ENCODE measurements around the gene LSM10.

Gene LSM10

DNA sequence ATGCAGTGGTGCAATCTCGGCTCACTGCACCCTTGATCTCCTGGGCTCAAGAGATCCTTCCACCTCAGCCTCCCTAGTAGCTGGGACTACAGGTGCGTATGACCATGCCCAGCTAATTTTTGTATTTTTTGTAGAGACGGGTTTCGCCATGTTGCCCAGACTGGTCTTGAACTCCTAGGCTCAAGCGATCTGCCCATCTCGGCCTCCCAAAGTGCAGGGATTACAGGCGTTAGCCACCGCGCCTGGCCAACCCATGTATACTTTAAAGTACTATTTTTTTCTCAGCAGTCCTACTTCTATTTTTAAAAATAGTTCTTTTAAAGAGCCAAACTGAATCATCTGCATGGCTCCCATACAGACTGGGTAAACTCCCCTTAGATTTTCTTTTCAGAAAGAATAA is 15.5 kb downstream of the LSM10 start:
- DNase-seq: no peak

DNA sequence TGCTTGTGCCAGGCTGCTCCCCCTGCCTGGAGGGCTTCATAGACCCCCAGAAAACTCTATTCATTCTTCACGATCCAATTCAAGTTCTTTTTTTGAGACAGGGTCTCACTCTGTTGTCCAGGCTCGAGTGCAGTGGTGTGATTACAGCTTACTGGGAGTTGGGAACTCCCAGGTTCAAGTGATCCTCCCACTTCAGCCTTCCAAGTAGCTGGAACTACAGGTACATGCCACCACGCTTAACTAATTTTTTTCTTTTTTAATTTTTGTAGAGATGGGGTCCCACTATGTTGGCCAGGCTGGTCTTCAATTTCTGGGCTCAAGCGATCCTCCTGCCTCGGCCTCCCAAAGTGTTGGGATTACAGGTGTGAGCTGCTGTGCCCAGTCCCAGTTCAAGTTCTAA is 16.3 kb downstream of the LSM10 start:
- DNase-seq: no peak

DNA sequence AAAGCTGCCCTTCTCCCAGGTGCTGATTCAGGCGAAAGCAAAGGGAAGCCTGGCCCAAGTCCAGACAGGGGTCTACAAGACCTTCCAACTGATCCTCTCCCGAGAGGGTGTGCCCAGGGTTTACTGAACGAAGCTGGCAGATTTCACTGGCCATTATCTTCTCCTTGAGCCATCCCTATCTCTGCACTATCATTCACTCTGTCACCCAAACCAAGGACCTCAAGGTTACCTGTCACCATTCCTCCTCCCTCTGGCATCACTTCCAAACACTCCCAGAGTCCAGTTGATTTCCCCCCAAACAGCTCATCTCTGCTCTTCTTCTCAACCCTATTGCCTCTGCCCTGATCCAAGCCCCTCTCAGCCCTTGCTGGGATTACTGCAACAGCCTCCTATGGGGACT is 16.9 kb downstream of the LSM10 start:
- DNase-seq: no peak

DNA sequence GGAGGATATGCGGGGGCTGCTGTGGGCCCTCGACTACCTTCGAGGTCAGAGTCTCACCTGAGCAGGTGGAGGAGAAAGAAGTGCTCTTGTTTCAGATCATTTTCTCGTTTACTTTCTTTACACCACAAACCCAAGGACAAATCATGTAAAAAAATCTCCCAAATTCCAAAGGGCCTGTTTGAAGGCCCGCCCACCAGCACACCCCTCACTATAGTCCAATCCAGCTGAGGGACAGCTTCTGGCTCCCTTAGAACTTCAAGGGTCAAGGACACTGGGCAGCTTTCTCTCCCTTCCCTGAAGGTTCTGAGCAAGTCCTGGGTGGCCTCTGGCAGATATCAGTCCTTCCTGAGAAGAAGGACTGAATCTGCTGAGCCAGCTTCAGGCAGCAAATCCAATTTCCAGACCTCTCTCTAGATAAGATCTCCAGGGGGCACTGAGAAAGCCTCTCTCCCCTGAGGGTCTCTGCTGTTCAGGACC is 17.5 kb downstream of the LSM10 start:
- no peak for DNase-seq

DNA sequence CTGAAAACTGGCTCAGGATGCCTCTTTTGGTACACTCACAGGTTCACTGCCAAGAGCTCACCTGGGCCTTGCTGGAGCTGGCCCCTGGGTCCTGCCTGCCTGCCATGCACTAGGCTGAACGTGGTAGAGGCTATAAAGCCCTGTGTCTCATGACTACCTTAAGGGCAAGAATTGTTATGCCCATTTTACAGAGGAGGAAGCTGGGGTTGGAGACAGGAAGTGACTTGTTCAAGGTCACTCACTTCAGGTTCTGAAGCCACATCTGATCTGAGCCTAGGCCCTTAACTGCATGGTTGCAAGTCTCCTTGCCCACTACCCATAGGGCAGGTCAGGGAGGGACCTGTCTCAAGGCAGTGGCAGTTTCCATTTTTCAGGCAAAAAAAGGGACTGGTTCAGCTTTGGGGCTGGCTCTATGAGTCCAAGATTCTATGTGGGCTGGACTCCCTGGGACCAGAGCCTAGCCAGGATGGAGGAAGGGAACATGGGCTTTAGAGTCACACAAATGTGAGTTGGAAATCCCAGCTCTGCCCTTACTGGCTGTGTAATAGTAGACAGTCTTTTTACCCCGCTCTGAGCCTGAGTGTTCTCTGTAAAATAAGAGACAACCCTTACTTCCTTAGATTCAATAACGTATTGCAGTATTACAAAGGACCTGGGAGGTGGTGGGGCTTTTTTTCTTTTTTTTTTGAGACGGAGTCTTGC is 19.8 kb downstream of the LSM10 start:
- DNase-seq: no peak

DNA sequence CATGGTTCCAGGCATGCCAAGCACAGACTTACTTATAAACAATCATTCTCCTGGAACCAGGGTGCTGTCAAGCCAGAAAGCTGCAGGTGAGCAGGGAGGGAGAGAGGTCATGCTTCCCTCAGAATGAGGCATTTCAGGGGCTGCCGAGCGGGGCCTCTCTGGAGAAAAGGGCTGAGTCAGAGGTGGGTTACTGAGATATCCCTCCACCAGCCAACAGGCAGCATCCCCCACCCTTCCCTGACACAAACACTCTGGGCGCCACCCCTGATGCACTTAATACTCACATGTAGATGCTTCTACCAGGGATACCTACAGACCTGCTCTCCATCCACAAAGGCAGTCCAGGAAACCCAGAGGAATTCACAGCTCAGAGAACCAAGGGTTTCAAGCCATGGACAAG is 25.1 kb downstream of the LSM10 start:
- peak; percentile 53 for DNase-seq

DNA sequence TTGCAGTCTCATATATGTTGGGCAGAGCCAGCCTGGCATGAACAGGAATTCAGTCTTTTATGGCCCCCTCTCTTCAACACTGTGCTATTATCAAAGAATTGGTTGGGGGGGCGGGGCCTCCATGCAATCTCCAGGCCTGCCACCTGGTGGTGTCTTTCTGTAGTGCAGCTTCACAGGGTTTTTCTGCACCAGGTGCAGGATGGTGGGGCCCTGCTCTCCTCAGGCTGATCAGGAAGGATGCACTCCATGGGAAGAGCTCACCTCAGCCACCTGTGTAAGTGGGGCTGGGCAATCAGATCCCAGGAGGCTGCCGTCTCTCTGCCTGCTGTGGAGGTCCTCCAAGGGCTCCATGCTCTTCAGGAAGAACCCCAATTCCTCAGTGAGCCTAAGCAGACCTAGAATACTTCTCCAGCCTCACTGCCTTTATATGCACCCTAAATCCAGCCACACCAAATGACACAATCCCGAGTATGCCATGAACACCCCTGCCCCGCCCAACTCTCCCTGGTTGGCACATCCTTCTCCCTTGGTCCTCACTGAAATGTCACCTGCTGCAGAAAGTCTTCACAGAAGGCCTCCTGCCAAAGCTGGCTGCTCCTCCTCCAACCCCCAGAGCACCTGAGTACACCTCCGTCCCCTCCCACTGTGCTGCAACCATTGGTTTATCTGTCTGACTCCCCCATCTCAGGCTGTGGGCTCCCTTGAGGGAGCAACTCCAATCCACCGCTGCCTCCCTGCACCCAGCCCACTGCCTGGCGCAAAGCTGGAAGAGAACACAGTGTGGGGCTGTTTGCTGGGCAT is 28.4 kb downstream of the LSM10 start:
- peak; percentile 83 for DNase-seq

DNA sequence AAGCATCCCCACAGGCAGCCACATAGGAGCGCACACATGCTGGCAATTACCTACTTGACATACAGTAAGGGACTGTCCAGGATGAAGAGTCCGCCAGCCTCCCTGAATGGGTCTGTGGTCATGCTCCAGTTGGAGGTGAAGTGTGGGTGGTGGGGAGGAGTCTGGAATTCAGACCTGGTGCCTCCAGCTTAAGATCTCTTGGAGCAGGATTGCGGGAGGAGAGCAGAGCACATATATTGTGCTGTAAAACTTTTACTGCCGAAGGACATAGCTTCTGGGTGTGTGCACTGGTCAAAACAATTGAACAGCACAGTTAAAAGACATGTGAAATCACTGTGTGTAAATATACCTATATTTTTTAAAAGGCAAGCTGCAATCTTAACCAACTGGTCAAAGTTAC is 29.9 kb downstream of the LSM10 start:
- no peak for DNase-seq

DNA sequence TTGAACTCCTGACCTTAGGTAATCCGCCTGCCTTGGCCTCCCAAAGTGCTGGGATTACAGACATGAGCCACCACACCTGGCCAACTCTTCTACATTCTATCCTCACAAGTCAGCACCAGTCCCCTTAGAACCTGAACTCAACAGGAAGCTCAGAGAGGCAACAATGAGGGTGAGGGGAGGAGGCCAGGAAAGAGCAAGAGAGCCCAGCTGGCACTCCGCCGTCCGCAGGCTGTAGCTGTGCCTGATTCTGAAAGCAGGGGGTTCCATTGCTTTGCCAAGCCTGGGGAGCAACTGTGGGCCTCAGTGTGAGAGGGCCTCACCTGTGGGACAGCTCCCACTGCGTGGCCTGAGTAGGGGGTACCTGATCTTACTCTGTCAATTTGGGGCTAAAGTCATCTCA is 30.6 kb downstream of the LSM10 start:
- DNase-seq: no peak

DNA sequence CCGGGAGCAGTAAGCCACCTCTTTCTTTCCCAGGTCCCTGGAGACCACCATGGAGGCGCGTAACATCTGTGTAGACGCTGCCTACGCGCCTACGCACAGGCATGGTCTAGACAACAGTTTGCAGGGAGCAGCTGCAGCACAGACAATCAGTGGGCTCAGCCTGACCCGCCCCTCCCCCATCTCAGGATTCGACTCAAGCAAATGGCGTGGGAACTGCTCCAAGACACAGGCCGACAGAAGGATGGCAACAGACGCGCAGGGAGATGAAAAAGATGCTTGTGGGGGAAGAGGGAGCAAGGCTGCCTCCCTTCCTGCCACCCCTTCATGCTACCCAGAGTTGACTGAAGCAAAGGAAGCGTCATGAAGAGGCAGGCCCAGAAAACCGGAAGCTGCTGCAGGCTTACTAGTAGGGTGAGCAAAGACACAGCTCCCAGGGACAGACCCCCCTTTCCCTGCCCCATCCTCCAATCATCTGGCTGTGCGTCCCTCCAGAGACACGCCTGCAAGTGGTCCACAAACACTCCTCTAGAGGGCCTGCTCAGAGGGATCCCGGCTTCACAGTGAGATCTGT is 31.5 kb downstream of the LSM10 start:
- no peak for DNase-seq

DNA sequence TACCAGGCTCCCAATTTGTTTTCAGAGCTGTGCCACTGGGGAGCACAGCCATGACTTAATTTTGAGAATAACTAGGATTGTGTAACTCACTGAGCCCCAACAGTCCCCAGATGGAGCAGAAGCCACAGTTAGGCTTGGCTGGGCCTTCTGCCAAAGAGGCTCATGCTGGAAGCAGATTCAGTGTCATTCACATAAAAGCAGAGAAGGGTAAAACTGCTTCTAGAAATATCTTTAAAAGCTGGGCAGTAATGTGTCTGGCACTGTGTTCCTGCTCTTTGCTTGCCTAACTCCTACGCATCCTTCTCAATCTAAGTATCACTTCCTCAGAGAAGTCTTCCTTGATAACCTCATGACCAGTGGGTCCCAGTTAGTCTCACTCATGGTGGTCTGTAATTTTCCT is 32.3 kb downstream of the LSM10 start:
- DNase-seq: no peak

DNA sequence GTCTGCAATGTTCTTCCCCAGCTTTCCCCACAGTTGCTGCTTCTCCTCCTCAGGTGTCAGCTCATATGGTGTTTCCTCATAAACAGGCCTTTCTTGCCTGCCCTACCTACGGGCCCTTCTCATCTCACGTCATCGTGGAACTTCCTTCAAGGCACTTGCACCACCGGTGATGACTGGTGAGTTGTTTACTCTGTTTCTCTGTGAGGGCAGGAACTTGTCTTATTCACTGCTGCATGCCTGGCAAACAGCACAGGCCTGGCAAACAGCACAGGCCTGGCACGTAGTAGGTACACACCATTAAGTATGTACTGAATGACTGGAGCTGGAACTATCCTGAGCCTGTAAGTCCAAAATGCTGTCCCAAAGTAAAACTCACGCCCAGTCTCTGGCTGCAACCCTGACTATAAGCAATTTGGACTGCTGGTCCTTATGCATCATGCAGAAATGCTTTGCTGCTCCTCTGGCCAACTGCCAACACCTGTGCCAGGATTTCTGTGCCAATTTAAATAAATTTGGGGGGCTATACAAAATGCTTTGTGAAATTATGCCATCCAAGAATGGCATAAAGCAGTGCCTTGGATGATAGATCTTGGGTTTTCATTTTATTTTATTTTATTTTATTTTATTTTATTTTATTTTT is 37.7 kb downstream of the LSM10 start:
- DNase-seq: no peak

DNA sequence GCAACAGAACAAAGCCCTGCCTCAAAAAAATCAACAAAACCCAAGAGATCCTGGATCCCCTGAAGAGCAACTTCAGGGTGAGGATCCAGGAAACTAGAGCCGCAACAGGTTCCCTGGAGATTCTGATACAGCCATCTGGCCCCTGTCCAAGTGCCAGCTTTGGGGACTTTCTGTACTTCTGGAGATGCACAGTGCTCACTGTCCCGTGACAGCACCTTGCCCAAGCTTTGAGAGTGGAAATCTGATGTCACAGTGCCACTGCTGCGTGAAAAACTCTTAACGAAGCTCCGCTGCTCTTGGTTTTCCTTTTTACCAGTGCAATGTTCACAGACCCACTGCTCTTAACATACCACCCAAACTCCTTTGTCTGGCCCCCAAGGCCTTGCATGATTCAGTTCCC is 38.3 kb downstream of the LSM10 start:
- no peak for DNase-seq

DNA sequence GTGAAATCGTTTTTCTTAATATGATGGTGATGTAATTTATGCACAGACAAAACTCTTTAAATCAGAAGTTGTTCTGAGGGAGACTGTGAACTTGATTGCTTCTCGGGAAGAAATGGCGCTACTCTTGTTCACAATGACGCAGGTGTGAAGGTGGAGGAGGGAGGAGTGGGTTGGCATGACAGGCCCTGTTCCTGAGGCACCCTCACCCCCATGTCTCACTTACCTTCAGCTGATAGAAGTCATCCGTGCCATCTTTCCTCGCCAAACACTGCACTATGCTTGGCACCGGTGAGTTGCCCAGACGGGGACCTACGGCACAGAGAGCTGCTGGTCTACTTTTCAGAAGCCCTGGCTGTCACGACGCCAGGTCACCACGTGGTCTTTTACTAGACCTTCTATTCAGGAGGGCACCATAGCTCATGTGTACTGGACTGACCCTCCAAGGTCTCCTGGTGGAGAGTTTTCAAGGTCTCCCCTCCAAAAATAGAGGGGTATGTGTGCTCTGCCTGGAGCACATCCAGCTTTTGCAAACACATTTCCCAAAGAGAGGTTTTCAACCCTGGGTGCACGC is 39.1 kb downstream of the LSM10 start:
- no peak for DNase-seq

DNA sequence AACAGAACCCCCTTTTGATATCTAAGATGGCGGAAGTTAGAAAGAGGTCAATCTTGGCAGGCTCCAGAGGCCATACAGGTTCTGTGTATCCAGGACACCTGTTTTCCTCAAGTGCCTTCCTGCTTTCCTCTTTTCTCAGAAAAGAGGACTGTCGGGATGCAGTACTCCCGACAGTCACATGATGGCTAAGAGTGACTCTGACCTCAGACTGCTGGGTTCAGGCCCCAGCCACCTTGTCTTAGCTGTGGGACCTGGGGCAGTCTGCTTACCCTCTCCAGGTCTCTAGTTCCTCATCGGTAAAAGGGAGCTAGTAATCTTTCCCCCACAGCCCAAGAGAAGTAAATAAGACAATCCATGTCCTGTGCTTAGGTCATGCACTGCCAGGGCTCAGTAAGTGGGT is 41.9 kb downstream of the LSM10 start:
- DNase-seq: no peak

DNA sequence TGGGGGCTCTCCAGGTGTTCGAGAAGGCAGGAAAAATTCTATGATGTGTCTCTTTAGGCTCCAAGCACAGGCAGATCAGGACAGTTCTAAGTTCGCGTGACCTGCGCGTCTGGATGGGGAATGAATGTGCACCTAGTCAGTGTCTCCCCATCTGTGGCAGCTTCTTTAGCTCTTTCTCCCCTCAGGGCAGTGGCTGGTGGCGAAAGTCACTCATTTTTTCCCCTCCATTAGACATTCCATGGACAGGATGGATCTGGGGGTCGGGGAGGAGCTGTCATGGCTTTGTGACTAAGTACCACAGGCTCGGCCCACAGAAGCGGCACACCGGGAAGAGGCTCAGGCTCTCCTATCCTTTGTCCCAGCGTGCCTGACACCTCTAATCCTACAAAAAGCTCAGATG is 43.2 kb downstream of the LSM10 start:
- DNase-seq: no peak

DNA sequence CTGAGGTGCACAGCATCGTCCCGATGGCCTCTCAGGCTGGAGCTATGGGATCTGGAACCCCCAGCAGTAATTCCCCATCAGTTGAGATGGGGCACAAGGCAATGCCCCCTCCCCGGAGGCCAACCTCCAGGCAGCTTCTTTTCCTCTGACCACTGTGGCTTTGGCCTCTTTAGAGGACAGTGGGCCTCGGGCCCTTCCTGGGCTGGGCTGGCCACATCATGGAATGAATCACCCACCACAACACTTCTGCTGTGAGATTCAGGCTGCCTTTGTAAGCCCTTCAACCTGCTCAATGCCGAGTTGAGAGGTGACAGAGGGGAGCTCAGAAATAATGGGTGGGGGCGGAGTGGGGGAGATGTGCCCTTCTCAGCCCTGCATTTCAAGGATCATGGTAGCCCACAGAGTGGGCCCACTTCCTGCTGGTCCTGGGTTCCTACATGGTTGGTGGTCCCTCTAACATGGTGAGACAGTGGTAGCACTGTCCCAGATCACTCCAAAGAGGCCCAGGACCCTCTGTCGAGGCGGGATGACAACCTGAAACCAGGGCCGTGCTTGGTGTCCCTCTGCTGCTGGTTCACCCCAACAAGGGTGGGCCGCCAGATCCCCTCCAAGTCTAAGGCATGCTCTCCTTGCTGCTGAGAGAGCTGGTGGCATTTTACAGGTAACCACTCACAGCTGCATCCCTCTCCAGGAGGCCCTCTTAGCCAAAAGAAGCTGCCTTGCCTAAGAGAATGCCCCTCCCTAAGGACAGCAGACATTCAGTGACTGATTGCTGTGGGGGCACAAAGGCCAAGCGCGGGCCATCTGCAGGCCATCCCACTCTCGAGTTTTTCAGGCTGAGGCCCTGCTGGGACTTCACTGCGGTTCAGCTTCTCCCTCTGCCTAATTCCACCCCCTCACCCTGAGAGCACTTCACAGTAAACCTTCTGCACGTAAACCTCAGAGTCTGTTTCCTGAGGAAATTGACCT is 44.5 kb downstream of the LSM10 start:
- DNase-seq: no peak

DNA sequence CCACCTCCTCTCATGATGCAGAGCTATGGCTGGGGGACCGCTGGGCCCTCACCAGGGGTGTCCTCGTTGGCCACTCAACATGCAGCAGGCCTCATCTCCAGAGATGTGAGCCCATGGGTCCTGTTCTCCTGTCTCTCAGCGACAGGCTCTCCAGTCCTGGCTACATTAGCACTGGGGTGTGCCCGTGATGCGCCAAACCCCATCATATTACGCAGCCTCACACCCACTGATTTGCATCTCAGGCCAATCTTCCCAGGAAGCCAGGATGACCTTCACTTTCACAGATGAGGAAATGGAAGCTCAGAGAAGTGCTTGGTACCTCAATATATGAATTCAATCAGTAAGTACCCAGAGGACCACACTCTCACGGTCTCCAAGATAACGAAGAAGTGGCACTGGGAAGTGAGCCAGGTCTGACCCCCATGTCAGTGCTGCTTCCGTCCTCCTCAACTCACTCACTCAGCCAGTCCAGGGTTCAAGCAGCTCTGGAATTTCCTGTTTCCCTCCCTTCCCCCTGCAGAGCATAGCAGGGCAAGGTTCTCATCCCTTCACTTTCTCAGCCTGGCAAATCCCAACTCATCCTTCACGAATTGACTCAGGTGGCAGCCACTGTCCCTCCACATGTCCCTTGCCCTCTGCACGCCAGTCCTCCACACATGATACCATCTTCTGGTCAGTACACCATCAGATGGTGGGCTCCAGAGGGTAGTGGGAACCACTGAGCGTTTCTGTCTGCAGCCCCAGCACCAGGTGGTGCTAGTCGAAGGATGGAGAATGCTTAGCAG is 45.4 kb downstream of the LSM10 start:
- DNase-seq: no peak

DNA sequence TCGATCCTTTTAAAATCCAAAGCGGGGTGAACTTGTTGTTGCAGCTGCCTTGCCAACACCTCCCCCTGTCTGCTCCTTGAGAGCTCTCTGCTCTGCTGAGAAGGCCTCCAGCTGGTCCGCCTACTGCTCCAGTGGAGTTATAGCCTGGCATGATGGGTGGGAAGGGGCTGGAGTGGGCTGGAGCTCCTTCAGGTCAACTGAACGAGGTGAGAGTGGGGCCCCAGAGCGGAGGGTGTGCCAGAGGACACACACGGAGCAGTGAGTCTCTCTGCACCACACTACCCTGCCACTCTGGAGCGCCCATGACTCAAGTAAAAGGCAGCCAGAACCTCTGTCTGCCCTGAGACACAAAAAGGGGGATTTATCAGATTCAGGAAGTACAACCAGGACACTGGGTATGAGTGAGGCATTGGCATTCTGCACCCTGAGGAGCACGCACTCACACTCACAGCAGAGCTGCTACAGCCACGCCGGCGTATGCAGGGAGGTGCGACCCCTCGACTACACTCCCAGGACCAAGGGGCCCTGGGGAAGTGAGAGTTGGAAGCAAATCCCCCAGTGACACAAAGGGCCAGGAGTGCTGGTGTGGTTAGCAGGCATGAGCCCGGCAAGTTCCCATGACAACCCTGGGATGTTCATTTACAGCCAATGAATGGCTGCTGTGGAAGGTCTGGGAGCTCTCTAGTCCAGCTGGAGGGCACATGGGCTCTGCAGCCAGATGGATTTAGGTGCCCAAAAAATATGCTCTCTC is 46.3 kb downstream of the LSM10 start:
- DNase-seq: no peak

DNA sequence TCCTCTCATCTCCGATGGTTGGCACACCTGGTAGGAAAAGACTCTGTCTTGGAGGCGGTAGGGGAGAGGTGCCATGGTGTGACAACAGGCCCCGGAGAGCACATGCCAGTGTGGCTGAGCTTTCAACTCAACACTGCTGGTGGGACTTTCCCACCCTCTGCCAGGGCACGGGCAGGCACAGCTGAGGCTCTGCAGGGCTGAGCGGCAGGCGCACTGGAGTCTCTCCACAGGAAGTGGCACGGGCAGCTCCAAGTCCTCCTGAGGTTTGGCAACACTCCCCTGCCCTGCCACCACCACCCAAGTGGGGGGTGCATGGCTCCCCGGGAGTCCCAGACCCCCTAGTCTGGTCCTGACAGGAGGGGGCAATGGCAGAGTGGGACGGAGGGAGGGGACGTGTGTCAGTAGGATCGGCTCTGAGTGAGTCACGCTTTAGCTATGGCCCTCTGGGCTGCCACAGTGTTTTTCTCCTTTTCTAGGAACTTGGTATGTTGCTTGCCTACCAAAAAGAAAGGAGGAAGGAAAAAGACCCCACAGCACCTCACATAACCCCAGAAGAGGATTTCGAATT is 47.0 kb downstream of the LSM10 start:
- DNase-seq: no peak

All from OCI-M1 (cell line).